GM12878 (cell line): ENCODE measurements around the gene TNP1. TPM values are rescaled to one million over a fixed set of nuclear protein-coding genes. Genes with fewer than 3 reads are reported as not detected.

Experiments used
- ETV6 ChIP-seq, 2 experiments: fragments of 450-650 bp in 1 of 2; IDR thresholded peaks in 1 of 2; conservative IDR thresholded peaks in 1 of 2; 2 replicates each; pipeline ENCODE4 v1.6.1; 2014; ENCODE audit warnings: antibody characterized with exemption in 1 of 2, borderline replicate concordance in 1 of 2, low read depth in 1 of 2, mild to moderate bottlenecking in 1 of 2, moderate library complexity in 1 of 2
- GATAD2B ChIP-seq: fragments of 450-650 bp; conservative IDR thresholded peaks from 2 replicates; pipeline ENCODE4 v1.6.1; 2017; ENCODE audit warnings: low read depth, mild to moderate bottlenecking, moderate library complexity
- KAT2A ChIP-seq: conservative IDR thresholded peaks from 2 replicates; pipeline ENCODE4 v1.6.1; 2011; ENCODE audit warnings: low read depth, low read length; ENCODE audit not compliant: control insufficient read depth
- ZNF217 ChIP-seq: fragments of 450-650 bp; IDR thresholded peaks from 2 replicates; pipeline ENCODE4 v1.6.1; 2017; ENCODE audit warnings: antibody characterized with exemption, mild to moderate bottlenecking
- polyA plus RNA-seq, 11 experiments: library from polyadenylated mRNA; depleted of rRNA in 4 of 11; unstranded in 6 of 11; stranded (reverse) in 5 of 11; fragments of >200 nt; fragmentation: Nextera tagmentation in 4 of 11; fragmentation: Illumina TruSeq in 1 of 11; extraction: Ambion mirVana in 4 of 11; extraction: Trizol in 1 of 11; gene quantifications; 1 replicate in 1 of 11; 2 replicates in 10 of 11; pipeline versions ENCODE4 v1.2.1 to v1.2.3, GENCODE V29; 2011 to 2016; ENCODE audit warnings: inconsistent platforms in 2 of 11, missing spikeins in 2 of 11, low read depth in 1 of 11
- total RNA-seq, 4 experiments: library from RNA; depleted of rRNA in 3 of 4; stranded (reverse); fragments of >200 nt in 3 of 4; fragmentation: Illumina TruSeq in 1 of 4; extraction: Trizol in 1 of 4; gene quantifications; 2 replicates each; pipeline versions ENCODE4 v1.2.1 to v1.2.3, GENCODE V29; 2013 to 2021
- TF ChIP-seq, protein P1 (sequence below): IDR thresholded peaks from 2 replicates; pipeline ENCODE4 v1.6.1; 2011; ENCODE audit warnings: low read depth, low read length, improper control_type of control experiment, borderline replicate concordance
- TF ChIP-seq, protein P2 (sequence below): fragments of 450-650 bp; formaldehyde crosslinking; IDR thresholded peaks from 2 replicates; pipeline ENCODE4 v1.4.0; 2022; ENCODE audit warnings: mild to moderate bottlenecking, moderate library complexity

The TNP1 gene
- total and polyA plus RNA-seq, 10 of the 15 experiments (the other 5 are each of a cell fraction or from before 2014, with no cell fraction given): not detected

DNA sequence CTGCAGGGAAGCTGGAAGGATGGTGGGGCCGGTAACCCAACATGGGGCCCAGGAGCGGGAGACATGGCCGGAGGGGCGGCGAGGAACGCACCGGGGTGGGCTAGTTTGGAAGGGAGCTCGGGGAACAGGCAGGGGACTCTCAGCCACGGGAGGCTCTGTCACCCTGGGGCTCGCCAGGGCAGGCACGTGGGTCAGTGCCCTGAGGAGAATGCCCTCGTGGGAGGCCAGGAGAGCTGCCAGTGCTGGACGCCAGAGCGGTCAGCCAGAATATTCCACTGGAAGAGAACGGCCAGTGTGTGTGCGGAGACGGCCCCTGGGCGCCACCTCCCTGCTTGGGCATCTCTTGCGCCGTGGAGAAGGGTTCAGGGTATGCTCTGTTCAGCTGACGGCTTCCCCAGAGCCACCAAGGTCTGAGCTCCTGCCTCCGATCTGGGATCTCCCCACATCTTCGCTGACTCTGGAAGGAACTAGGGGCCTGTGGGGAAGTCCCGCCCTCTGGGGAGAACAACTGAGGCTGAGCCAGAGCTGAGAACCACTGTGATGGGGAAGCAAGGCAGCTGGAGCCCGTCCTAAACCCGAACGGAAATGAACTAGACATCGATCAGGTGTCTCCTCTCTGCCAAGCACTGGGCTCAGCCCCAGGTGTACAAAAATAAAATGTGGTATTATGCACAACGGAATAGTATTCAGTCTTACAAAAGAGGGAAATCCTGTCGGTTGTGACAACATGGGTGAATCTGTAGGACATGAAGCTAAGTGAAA is 49.3 kb downstream of the TNP1 start (continued):
- TF ChIP-seq, protein P1, sequence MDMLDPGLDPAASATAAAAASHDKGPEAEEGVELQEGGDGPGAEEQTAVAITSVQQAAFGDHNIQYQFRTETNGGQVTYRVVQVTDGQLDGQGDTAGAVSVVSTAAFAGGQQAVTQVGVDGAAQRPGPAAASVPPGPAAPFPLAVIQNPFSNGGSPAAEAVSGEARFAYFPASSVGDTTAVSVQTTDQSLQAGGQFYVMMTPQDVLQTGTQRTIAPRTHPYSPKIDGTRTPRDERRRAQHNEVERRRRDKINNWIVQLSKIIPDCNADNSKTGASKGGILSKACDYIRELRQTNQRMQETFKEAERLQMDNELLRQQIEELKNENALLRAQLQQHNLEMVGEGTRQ: no peak
- TF ChIP-seq KAT2A (no peak), ETV6 (conservative IDR thresholded peaks at IDR 0.05 in 1 of 2, IDR thresholded peaks at IDR 0.05 in 1 of 2; ENCODE audit: borderline replicate concordance in 1 of 2, low read depth in 1 of 2) (no peak), ZNF217 (no peak), GATAD2B (no peak)
- TF ChIP-seq, protein P2, sequence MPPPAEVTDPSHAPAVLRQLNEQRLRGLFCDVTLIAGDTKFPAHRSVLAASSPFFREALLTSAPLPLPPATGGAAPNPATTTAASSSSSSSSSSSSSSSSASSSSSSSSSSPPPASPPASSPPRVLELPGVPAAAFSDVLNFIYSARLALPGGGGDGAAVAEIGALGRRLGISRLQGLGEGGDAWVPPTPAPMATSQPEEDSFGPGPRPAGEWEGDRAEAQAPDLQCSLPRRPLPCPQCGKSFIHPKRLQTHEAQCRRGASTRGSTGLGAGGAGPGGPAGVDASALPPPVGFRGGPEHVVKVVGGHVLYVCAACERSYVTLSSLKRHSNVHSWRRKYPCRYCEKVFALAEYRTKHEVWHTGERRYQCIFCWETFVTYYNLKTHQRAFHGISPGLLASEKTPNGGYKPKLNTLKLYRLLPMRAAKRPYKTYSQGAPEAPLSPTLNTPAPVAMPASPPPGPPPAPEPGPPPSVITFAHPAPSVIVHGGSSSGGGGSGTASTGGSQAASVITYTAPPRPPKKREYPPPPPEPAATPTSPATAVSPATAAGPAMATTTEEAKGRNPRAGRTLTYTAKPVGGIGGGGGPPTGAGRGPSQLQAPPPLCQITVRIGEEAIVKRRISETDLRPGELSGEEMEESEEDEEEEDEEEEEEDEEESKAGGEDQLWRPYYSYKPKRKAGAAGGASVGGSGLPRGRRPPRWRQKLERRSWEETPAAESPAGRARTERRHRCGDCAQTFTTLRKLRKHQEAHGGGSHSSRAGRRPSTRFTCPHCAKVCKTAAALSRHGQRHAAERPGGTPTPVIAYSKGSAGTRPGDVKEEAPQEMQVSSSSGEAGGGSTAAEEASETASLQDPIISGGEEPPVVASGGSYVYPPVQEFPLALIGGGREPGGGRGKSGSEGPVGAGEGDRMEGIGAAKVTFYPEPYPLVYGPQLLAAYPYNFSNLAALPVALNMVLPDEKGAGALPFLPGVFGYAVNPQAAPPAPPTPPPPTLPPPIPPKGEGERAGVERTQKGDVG (CRISPR knock-in tag): no peak

Other genes starting within 250 kb of the TNP1 start
- gene IGFBP2, start 226.6 kb downstream of the TNP1 start, total RNA-seq (2014; rRNA removed): 0.11 TPM in 1 of 2 replicates, not detected in the other
- gene IGFBP2, start 226.6 kb downstream of the TNP1 start, total RNA-seq (2014; rRNA removed; fragmentation: Illumina TruSeq; extraction: Trizol): not detected in 2 replicates
- 0.43 and 0.49 TPM in 2 replicates for gene IGFBP2, start 226.6 kb downstream of the TNP1 start, total RNA-seq (2021)
- gene IGFBP2, start 226.6 kb downstream of the TNP1 start, polyA plus RNA-seq (2011; rRNA removed): 0.62 and 1.5 TPM in 2 replicates
- not detected in 2 replicates for gene IGFBP2, start 226.6 kb downstream of the TNP1 start, polyA plus RNA-seq (2014; fragmentation: Illumina TruSeq; extraction: Trizol)
- not detected for gene IGFBP2, start 226.6 kb downstream of the TNP1 start, polyA plus RNA-seq (2014; fragmentation: Nextera tagmentation; extraction: Ambion mirVana)
- not detected in 2 replicates for gene IGFBP2, start 226.6 kb downstream of the TNP1 start, polyA plus RNA-seq (2014; rRNA removed)
- under 1 TPM; 0.28 to 0.38 TPM for gene IGFBP2, start 226.6 kb downstream of the TNP1 start, polyA plus RNA-seq (2016; fragmentation: Nextera tagmentation; extraction: Ambion mirVana)
- not detected in 2 replicates for gene IGFBP5, start 164.5 kb downstream of the TNP1 start, total RNA-seq (2014; rRNA removed)
- gene IGFBP5, start 164.5 kb downstream of the TNP1 start, total RNA-seq (2014; rRNA removed; fragmentation: Illumina TruSeq; extraction: Trizol): not detected in 2 replicates
- gene IGFBP5, start 164.5 kb downstream of the TNP1 start, total RNA-seq (2021): 1.8 and 2.8 TPM in 2 replicates
- not detected in 2 replicates for gene IGFBP5, start 164.5 kb downstream of the TNP1 start, polyA plus RNA-seq (2011; rRNA removed)
- not detected in 2 replicates for gene IGFBP5, start 164.5 kb downstream of the TNP1 start, polyA plus RNA-seq (2014; fragmentation: Illumina TruSeq; extraction: Trizol)
- gene IGFBP5, start 164.5 kb downstream of the TNP1 start, polyA plus RNA-seq (2014; fragmentation: Nextera tagmentation; extraction: Ambion mirVana): not detected
- not detected in 2 replicates for gene IGFBP5, start 164.5 kb downstream of the TNP1 start, polyA plus RNA-seq (2014; rRNA removed)
- gene IGFBP5, start 164.5 kb downstream of the TNP1 start, polyA plus RNA-seq (2016; fragmentation: Nextera tagmentation; extraction: Ambion mirVana): not detected